HepG2 (cell line): ENCODE data around the gene GABRB1. TPM values are rescaled to one million over a fixed set of nuclear protein-coding genes. Genes with fewer than 3 reads are reported as not detected.

Experiments
- ATAC-seq: fragments of 200-7000 bp; cut with Tn5 transposase; 3 replicates; pipeline ENCODE4 v1.9.1; 2020; ENCODE audit warnings: mild to moderate bottlenecking, moderate library complexity
- BruUV-seq: library from RNA; stranded (reverse); fragments of 400-500 nt; replicated peaks from 2 replicates; lab custom pipeline; 2021; lab: Mats Ljungman, UMichigan
- CTCF ChIA-PET: fragments of 300-600 bp; formaldehyde crosslinking; extraction: SDS; loops from one replicate; lab custom pipeline; 2021; ENCODE audit warnings: low total read pairs, inconsistent platforms, low intra/inter-chr PET ratio; lab: Yijun Ruan, JAX
- POLR2A ChIA-PET: fragments of 350-600 bp; sonication (Branson Sonifier 250); formaldehyde crosslinking; loops from one replicate; lab custom pipeline; 2020; ENCODE audit warnings: antibody characterized with exemption, inconsistent platforms; lab: Yijun Ruan, JAX
- DNase-seq: peaks from one replicate; pipeline ENCODE4 v3.0.0-alpha.2; 2015; ENCODE audit warnings: low spot score
- FAIRE-seq: peaks from 3 replicates; lab custom pipeline; 2011; peaks lifted over from hg19 to GRCh38; lab: Jason Lieb, UNC
- H2AFZ ChIP-seq: one replicate; pipeline ENCODE4 v1.6.1; 2011; ENCODE audit warnings: low read length, inconsistent platforms
- H3K27ac ChIP-seq: fragments of 300-600 bp; 3 replicates; pipeline ENCODE4 v1.8.0; 2011; ENCODE audit warnings: mixed run types, mild to moderate bottlenecking, mixed read lengths, low read length, inconsistent platforms; ENCODE audit not compliant: insufficient read depth; ENCODE audit errors: extremely low read length
- H3K27me3 ChIP-seq, 2 experiments: fragments of 200-600 bp in 1 of 2; 2 replicates in 1 of 2; 3 replicates in 1 of 2; pipeline versions ENCODE4 v1.6.0 to v1.8.0; 2011; ENCODE audit warnings: low read length in 2 of 2, mild to moderate bottlenecking in 2 of 2, moderate library complexity in 2 of 2, inconsistent platforms in 1 of 2; ENCODE audit not compliant: insufficient read depth in 2 of 2, control insufficient read depth in 1 of 2
- H3K36me3 ChIP-seq, 2 experiments: fragments of 200-600 bp in 1 of 2; replicated peaks in 1 of 2; 2 replicates in 1 of 2; 3 replicates in 1 of 2; pipeline versions ENCODE4 v1.5.1 to v1.8.0; 2011; ENCODE audit warnings: low read length in 2 of 2, inconsistent platforms in 1 of 2; ENCODE audit not compliant: insufficient read depth in 2 of 2, control insufficient read depth in 1 of 2
- H3K4me1 ChIP-seq: 2 replicates; pipeline ENCODE4 v1.5.1; 2012; ENCODE audit warnings: low read length, inconsistent platforms; ENCODE audit not compliant: insufficient read depth
- H3K4me2 ChIP-seq: 2 replicates; pipeline ENCODE4 v1.6.0; 2011; ENCODE audit warnings: low read depth, low read length, inconsistent platforms
- H3K4me3 ChIP-seq, 3 experiments: fragments of 200-600 bp in 1 of 3; sonication (generic), shearing (Covaris generic) in 1 of 3; replicated peaks in 1 of 3; 2 replicates each; pipeline ENCODE4 v1.5.1; 2011 to 2016; ENCODE audit warnings: low read length in 3 of 3, inconsistent platforms in 2 of 3, low read depth in 2 of 3, mild to moderate bottlenecking in 2 of 3, control low read depth in 1 of 3, mixed read lengths in 1 of 3; ENCODE audit not compliant: insufficient read depth in 1 of 3
- H3K79me2 ChIP-seq: one replicate; pipeline ENCODE4 v1.6.1; 2011; ENCODE audit warnings: low read length, inconsistent platforms; ENCODE audit not compliant: insufficient read depth
- H3K9ac ChIP-seq: 2 replicates; pipeline ENCODE4 v1.6.0; 2011; ENCODE audit warnings: mild to moderate bottlenecking, low read depth, low read length, inconsistent platforms; ENCODE audit not compliant: insufficient read depth
- H3K9me3 ChIP-seq: 2 replicates; pipeline ENCODE4 v1.5.1; 2012; ENCODE audit warnings: mild to moderate bottlenecking, low read length
- H4K20me1 ChIP-seq: 2 replicates; pipeline ENCODE4 v1.6.0; 2011; ENCODE audit warnings: inconsistent platforms, mild to moderate bottlenecking, low read length, moderate library complexity; ENCODE audit not compliant: insufficient read depth
- CBX1 ChIP-seq: IDR thresholded peaks from one replicate; pipeline ENCODE4 v1.6.1; 2016; ENCODE audit warnings: antibody characterized with exemption, low read depth
- FOXC1 ChIP-seq: sonication (generic); formaldehyde crosslinking; IDR thresholded peaks from 2 replicates; pipeline ENCODE4 v1.8.0; 2022; ENCODE audit warnings: mild to moderate bottlenecking, missing genetic modification reagents, borderline replicate concordance
- MAZ ChIP-seq, 2 experiments: sonication (generic) in 1 of 2; formaldehyde crosslinking in 1 of 2; IDR thresholded peaks; 2 replicates each; pipeline versions ENCODE4 v1.5.0 to v1.6.1; 2012 to 2020; ENCODE audit warnings: low read depth in 2 of 2, mild to moderate bottlenecking in 2 of 2, borderline replicate concordance in 1 of 2, improper control_type of control experiment in 1 of 2, low read length in 1 of 2, missing genetic modification reagents in 1 of 2, moderate library complexity in 1 of 2
- NCOR1 ChIP-seq: fragments of 200-600 bp; sonication (generic); IDR thresholded peaks from 2 replicates; pipeline ENCODE4 v1.7.0; 2017; ENCODE audit warnings: antibody characterized with exemption, low read length, borderline replicate concordance
- NFYB ChIP-seq: sonication (generic); formaldehyde crosslinking; IDR thresholded peaks from 2 replicates; pipeline ENCODE4 v1.4.0; 2020; ENCODE audit warnings: missing genetic modification reagents
- PRPF4 ChIP-seq: fragments of 200-400 bp; formaldehyde crosslinking; IDR thresholded peaks from 2 replicates; pipeline ENCODE4 v1.6.1; 2016; ENCODE audit warnings: low read length, low read depth; ENCODE audit not compliant: poor library complexity, severe bottlenecking
- RAD21 ChIP-seq: fragments of 450-650 bp; formaldehyde crosslinking; IDR thresholded peaks from 2 replicates; pipeline ENCODE4 v1.5.0; 2020; ENCODE audit warnings: mild to moderate bottlenecking
- ZNF501 ChIP-seq: sonication (generic); formaldehyde crosslinking; IDR thresholded peaks from 2 replicates; pipeline ENCODE4 v1.5.1; 2020; ENCODE audit warnings: mild to moderate bottlenecking, moderate library complexity, missing genetic modification reagents
- ZNF556 ChIP-seq: sonication (generic); formaldehyde crosslinking; IDR thresholded peaks from 2 replicates; pipeline ENCODE4 v1.4.0; 2020; ENCODE audit warnings: mild to moderate bottlenecking, missing genetic modification reagents, borderline replicate concordance
- ZNF761 ChIP-seq: sonication (generic); formaldehyde crosslinking; conservative IDR thresholded peaks from 2 replicates; pipeline ENCODE4 v1.4.0; 2020; ENCODE audit warnings: mild to moderate bottlenecking, missing genetic modification reagents
- ZNF782 ChIP-seq: sonication (generic); formaldehyde crosslinking; IDR thresholded peaks from 2 replicates; pipeline ENCODE4 v1.4.0; 2020; ENCODE audit warnings: missing genetic modification reagents, mild to moderate bottlenecking, borderline replicate concordance
- ZSCAN21 ChIP-seq: sonication (generic); formaldehyde crosslinking; IDR thresholded peaks from 2 replicates; pipeline ENCODE4 v1.8.0; 2022; ENCODE audit warnings: mild to moderate bottlenecking, missing genetic modification reagents, moderate library complexity, borderline replicate concordance
- WGBS: methylation state at CpG from one replicate; pipeline ENCODE4 v1.1.6; 2017; ENCODE audit warnings: low lambda C conversion rate; 5-methylcytosine and 5-hydroxymethylcytosine counted together
- in situ Hi-C: cut with HindIII; loops from 2 replicates; pipeline ENCODE4 v1.10.0; 2017; ENCODE audit warnings: low pct_unique_long_range_greater_than_20kb; ENCODE audit not compliant: extremely low pct_ligation_motif_present
- intact Hi-C: fragments of 100-400 bp; cut with micrococcal nuclease; formaldehyde crosslinking; loops from one replicate; pipeline ENCODE4 v1.10.0; 2022; ENCODE audit not compliant: unreplicated experiment
- polyA plus RNA-seq, 8 experiments: library from polyadenylated mRNA; depleted of rRNA in 3 of 8; stranded (reverse) in 7 of 8; unstranded in 1 of 8; fragments of >200 nt; fragmentation: Illumina TruSeq in 4 of 8; extraction: Trizol in 4 of 8; gene quantifications; 2 replicates each; pipeline versions ENCODE4 v1.2.1 to v1.2.3, GENCODE V29; 2011 to 2016; ENCODE audit warnings: low read depth in 4 of 8, missing spikeins in 1 of 8, mixed read lengths in 1 of 8; ENCODE audit not compliant: insufficient read depth in 1 of 8
- total RNA-seq, 5 experiments: library from RNA; depleted of rRNA; stranded (reverse); fragments of >200 nt; fragmentation: Illumina TruSeq; extraction: Trizol; gene quantifications; 2 replicates each; pipeline ENCODE4 v1.2.3, GENCODE V29; 2016; ENCODE audit warnings: low read depth in 1 of 5
- TF ChIP-seq, protein P1 (sequence below): sonication (generic); formaldehyde crosslinking; IDR thresholded peaks from 2 replicates; pipeline ENCODE4 v1.8.0; 2022; ENCODE audit warnings: mild to moderate bottlenecking, missing genetic modification reagents, moderate library complexity
- TF ChIP-seq, protein P2 (sequence below): sonication (generic); formaldehyde crosslinking; IDR thresholded peaks from 2 replicates; pipeline ENCODE4 v1.4.0; 2020; ENCODE audit warnings: missing genetic modification reagents, mild to moderate bottlenecking, borderline replicate concordance
- TF ChIP-seq, protein P3 (sequence below): sonication (generic); formaldehyde crosslinking; conservative IDR thresholded peaks from 2 replicates; pipeline ENCODE4 v1.4.0; 2020; ENCODE audit warnings: missing genetic modification reagents
- TF ChIP-seq, protein P4 (sequence below): sonication (generic); formaldehyde crosslinking; IDR thresholded peaks from 2 replicates; pipeline ENCODE4 v1.4.0; 2020; ENCODE audit warnings: mild to moderate bottlenecking, missing genetic modification reagents, borderline replicate concordance
- TF ChIP-seq, protein P5 (sequence below): sonication (generic); formaldehyde crosslinking; IDR thresholded peaks from 2 replicates; pipeline ENCODE4 v1.4.0; 2020; ENCODE audit warnings: missing genetic modification reagents

GABRB1 gene
- total and polyA plus RNA-seq, 2 of the 13 experiments (the other 11 are each of a cell fraction or from before 2014, with no cell fraction given), result not detected

GRCh38 chr4:47013373-47013772 is 18.0 kb upstream of the GABRB1 start (continued):
- TF ChIP-seq NFYB (CRISPR knock-in tag) (no peak), MAZ (IDR thresholded peaks at IDR 0.05; ENCODE audit: borderline replicate concordance, low read depth, low read length) (no peak), MAZ (CRISPR knock-in tag; IDR thresholded peaks at IDR 0.05; ENCODE audit: low read depth) (no peak), NCOR1 (no peak)
- TF ChIP-seq, all 625 proteins: peak for 2

DNA sequence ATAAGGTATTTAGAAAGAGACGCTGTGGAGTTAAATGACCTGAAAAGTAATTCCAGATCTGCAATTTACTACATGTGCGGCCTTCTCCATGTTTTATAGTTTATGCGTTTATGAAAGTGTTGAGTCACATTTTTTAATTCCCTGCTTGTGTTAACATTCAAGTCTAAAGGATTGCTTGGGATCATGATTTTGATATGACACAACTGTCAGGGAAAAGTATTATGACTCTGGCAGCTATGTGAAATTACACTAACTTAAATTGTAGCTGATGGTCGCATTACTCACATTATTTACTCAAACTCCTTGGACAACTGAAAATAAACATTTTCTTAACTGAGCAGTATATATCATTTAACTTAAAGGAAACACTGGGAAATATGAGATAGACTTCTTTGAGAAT is 14.3 kb upstream of the GABRB1 start:
- intact Hi-C loops, result no loop called here
- 65% methylated on average over 4 of the region's 4 CpGs for WGBS
- FAIRE-seq (no peak), ATAC-seq (no peak), DNase-seq (no peak)
- in situ Hi-C loops, result no loop called here
- BruUV-seq, result no TSS peak
- Histone ChIP-seq H3K36me3 (no peaks in the 10 kb centered on the region), H3K4me1 (no peaks in the 10 kb centered on the region), H3K4me3 (no peak overlapping the region), H3K79me2 (no peaks in the 10 kb centered on the region), H3K27me3 (no peaks in the 10 kb centered on the region), H2AFZ (no peak overlapping the region), H3K27ac (no peak overlapping the region), H3K4me2 (no peak overlapping the region), H3K9ac (no peak overlapping the region), H3K9me3 (no peaks in the 10 kb centered on the region), H4K20me1 (no peaks in the 10 kb centered on the region)
- ChIA-PET POLR2A (no interaction called here), CTCF (no interaction called here)
- TF ChIP-seq CBX1, result no peak
- no peak for TF ChIP-seq PRPF4
- TF ChIP-seq, protein P1, sequence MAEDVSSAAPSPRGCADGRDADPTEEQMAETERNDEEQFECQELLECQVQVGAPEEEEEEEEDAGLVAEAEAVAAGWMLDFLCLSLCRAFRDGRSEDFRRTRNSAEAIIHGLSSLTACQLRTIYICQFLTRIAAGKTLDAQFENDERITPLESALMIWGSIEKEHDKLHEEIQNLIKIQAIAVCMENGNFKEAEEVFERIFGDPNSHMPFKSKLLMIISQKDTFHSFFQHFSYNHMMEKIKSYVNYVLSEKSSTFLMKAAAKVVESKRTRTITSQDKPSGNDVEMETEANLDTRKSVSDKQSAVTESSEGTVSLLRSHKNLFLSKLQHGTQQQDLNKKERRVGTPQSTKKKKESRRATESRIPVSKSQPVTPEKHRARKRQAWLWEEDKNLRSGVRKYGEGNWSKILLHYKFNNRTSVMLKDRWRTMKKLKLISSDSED (CRISPR knock-in tag), result no peak
- TF ChIP-seq ZNF556 (CRISPR knock-in tag), result no peak
- TF ChIP-seq, protein P2, sequence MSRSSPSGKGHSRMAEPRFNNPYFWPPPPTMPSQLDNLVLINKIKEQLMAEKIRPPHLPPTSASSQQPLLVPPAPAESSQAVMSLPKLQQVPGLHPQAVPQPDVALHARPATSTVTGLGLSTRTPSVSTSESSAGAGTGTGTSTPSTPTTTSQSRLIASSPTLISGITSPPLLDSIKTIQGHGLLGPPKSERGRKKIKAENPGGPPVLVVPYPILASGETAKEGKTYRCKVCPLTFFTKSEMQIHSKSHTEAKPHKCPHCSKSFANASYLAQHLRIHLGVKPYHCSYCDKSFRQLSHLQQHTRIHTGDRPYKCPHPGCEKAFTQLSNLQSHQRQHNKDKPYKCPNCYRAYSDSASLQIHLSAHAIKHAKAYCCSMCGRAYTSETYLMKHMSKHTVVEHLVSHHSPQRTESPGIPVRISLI (CRISPR knock-in tag), result no peak
- TF ChIP-seq ZNF501 (CRISPR knock-in tag), result no peak
- TF ChIP-seq, protein P3, sequence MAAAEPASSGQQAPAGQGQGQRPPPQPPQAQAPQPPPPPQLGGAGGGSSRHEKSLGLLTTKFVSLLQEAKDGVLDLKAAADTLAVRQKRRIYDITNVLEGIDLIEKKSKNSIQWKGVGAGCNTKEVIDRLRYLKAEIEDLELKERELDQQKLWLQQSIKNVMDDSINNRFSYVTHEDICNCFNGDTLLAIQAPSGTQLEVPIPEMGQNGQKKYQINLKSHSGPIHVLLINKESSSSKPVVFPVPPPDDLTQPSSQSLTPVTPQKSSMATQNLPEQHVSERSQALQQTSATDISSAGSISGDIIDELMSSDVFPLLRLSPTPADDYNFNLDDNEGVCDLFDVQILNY (CRISPR knock-in tag), result no peak
- no peak for TF ChIP-seq ZNF761 (CRISPR knock-in tag)
- no peak for TF ChIP-seq RAD21 (CRISPR knock-in tag)
- TF ChIP-seq, protein P4, sequence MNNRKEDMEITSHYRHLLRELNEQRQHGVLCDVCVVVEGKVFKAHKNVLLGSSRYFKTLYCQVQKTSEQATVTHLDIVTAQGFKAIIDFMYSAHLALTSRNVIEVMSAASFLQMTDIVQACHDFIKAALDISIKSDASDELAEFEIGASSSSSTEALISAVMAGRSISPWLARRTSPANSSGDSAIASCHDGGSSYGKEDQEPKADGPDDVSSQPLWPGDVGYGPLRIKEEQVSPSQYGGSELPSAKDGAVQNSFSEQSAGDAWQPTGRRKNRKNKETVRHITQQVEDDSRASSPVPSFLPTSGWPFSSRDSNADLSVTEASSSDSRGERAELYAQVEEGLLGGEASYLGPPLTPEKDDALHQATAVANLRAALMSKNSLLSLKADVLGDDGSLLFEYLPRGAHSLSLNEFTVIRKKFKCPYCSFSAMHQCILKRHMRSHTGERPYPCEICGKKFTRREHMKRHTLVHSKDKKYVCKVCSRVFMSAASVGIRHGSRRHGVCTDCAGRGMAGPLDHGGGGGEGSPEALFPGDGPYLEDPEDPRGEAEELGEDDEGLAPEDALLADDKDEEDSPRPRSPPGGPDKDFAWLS (CRISPR knock-in tag), result no peak
- TF ChIP-seq, protein P5, sequence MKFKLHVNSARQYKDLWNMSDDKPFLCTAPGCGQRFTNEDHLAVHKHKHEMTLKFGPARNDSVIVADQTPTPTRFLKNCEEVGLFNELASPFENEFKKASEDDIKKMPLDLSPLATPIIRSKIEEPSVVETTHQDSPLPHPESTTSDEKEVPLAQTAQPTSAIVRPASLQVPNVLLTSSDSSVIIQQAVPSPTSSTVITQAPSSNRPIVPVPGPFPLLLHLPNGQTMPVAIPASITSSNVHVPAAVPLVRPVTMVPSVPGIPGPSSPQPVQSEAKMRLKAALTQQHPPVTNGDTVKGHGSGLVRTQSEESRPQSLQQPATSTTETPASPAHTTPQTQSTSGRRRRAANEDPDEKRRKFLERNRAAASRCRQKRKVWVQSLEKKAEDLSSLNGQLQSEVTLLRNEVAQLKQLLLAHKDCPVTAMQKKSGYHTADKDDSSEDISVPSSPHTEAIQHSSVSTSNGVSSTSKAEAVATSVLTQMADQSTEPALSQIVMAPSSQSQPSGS, result no peak
- no peak for TF ChIP-seq ZSCAN21 (CRISPR knock-in tag)
- TF ChIP-seq FOXC1, result no peak
- no peak for TF ChIP-seq ZNF782 (CRISPR knock-in tag)
